GM12874 (cell line): ENCODE results near the gene RGS6.

Experiments used
- CTCF ChIP-seq: IDR thresholded peaks from 2 replicates; pipeline ENCODE4 v1.5.1; 2011; ENCODE audit warnings: low read depth, mild to moderate bottlenecking, control low read depth, low read length, moderate library complexity; ENCODE audit not compliant: insufficient read depth

The RGS6 gene

GRCh38 chr14:71985538-71986189 is 53.4 kb downstream of the RGS6 start:
- TF ChIP-seq CTCF, result no peak

GRCh38 chr14:71988476-71988875 is 56.2 kb downstream of the RGS6 start:
- TF ChIP-seq CTCF, result no peak

- TF ChIP-seq CTCF, result no peak
These were observed 56.7 kb downstream of the RGS6 start for GRCh38 chr14:71988939-71989338.

GRCh38 chr14:71994416-71994815 is 62.2 kb downstream of the RGS6 start:
- TF ChIP-seq CTCF, result no peak

GRCh38 chr14:71995741-71996140 is 63.5 kb downstream of the RGS6 start:
- no peak for TF ChIP-seq CTCF

GRCh38 chr14:71996610-71997009 is 64.4 kb downstream of the RGS6 start:
- TF ChIP-seq CTCF, result no peak

GRCh38 chr14:72000907-72001306 is 68.7 kb downstream of the RGS6 start:
- TF ChIP-seq CTCF, result no peak
